ENCODE data around the gene SLC4A7. TPM values are rescaled to one million over a fixed set of nuclear protein-coding genes. Genes with fewer than 3 reads are reported as not detected.
A peak's percentile ranks its signal among the peaks of the same experiment; 100 is the strongest.

Gene SLC4A7
- total and polyA plus RNA-seq, 10 of the 15 experiments (the other 5 are each of a cell fraction or from before 2014, with no cell fraction given): 4.4 to 41.4 (median 18.3) TPM

- TF ChIP-seq GABPA (IDR thresholded peaks at IDR 0.05; ENCODE audit: low read depth) (no peak), ATF3 (IDR thresholded peaks at IDR 0.05; ENCODE audit: borderline replicate concordance, extremely low read depth, low read depth, low read length) (no peak)
Measured at GRCh38 chr3:27456554-27456953, 27.6 kb downstream of the SLC4A7 start (continued).

DNA sequence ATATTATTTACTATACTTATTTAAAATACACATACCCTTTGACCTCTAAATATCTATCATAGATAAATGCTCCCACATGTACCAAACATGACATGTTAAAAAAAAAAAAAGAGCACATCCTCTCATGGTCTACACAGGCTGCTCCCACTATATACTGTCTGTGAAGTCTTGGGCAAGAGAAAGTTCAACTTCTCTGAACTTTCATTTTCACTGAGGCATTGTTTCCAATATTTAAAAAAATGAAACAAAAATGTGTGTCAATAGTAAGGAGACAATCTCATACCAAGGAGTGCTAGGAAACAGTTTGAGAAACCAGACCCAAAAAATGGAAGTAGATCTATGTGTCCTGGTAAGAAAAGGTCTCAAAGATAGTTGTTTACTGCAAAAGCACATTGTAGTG lies 29.3 kb downstream of the SLC4A7 start:
- POLR2A ChIA-PET: interaction anchor here (0.9 kb wide), 1 partner anchor 17 kb away, joined by 4 read pairs; no protein-coding TSS in a partner anchor
- intact Hi-C loops (cut with micrococcal nuclease; ENCODE audit: unreplicated experiment): no loop called here

More for the DNA sequence above, 29.3 kb downstream of the SLC4A7 start:
- ATAC-seq: peak; percentile 87
- in situ Hi-C loops (cut with MboI): no loop called here
- peaks cover 14% of the 10 kb centered on the region for H3K4me1 ChIP-seq (ENCODE audit: control insufficient read depth, insufficient read depth, low read length)
- ChIA-PET RAD21 (ENCODE audit: unreplicated experiment) (interaction anchor here (0.8 to 0.9 kb wide), 3 partner anchors 10 to 257 kb away, joined by 3 read pairs; no protein-coding TSS in a partner anchor), SMC1A (ENCODE audit: uncharacterized antibody, unreplicated experiment) (interaction anchor here (1.0 to 1.2 kb wide), 6 partner anchors 13 to 872 kb away, joined by 3 to 10 read pairs (median 3); no protein-coding TSS in a partner anchor), CTCF (interaction anchor here (0.7 to 1.8 kb wide), 5 partner anchors 13 to 874 kb away, joined by 3 to 7 read pairs (median 4); no protein-coding TSS in a partner anchor)
- peaks cover 23% of the 10 kb centered on the region for H3K79me2 ChIP-seq (ENCODE audit: control insufficient read depth, insufficient read depth, low read length)
- no peak overlapping the region for H2AFZ ChIP-seq (ENCODE audit: control insufficient read depth, low read depth, low read length)
- TF ChIP-seq WRNIP1 (IDR thresholded peaks at IDR 0.05; ENCODE audit: borderline replicate concordance, low read depth, low read length) (no peak), ZNF384 (IDR thresholded peaks at IDR 0.05; ENCODE audit: borderline replicate concordance, low read depth, low read length) (peak; percentile 85), ZSCAN29 (IDR thresholded peaks at IDR 0.05) (0 out of 2 replicates have a peak, but pooled peaks have one; percentile 69), POLR2AphosphoS2 (IDR thresholded peaks at IDR 0.05; ENCODE audit: low read depth, low read length) (no peak), NR2F1 (conservative IDR thresholded peaks at IDR 0.05) (peak; percentile 79), LARP7 (IDR thresholded peaks at IDR 0.05) (no peak), IRF4 (IDR thresholded peaks at IDR 0.05; ENCODE audit: low read depth, low read length) (no peak)
- TF ChIP-seq, protein P1, sequence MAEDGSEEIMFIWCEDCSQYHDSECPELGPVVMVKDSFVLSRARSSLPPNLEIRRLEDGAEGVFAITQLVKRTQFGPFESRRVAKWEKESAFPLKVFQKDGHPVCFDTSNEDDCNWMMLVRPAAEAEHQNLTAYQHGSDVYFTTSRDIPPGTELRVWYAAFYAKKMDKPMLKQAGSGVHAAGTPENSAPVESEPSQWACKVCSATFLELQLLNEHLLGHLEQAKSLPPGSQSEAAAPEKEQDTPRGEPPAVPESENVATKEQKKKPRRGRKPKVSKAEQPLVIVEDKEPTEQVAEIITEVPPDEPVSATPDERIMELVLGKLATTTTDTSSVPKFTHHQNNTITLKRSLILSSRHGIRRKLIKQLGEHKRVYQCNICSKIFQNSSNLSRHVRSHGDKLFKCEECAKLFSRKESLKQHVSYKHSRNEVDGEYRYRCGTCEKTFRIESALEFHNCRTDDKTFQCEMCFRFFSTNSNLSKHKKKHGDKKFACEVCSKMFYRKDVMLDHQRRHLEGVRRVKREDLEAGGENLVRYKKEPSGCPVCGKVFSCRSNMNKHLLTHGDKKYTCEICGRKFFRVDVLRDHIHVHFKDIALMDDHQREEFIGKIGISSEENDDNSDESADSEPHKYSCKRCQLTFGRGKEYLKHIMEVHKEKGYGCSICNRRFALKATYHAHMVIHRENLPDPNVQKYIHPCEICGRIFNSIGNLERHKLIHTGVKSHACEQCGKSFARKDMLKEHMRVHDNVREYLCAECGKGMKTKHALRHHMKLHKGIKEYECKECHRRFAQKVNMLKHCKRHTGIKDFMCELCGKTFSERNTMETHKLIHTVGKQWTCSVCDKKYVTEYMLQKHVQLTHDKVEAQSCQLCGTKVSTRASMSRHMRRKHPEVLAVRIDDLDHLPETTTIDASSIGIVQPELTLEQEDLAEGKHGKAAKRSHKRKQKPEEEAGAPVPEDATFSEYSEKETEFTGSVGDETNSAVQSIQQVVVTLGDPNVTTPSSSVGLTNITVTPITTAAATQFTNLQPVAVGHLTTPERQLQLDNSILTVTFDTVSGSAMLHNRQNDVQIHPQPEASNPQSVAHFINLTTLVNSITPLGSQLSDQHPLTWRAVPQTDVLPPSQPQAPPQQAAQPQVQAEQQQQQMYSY (CRISPR knock-in tag; IDR thresholded peaks at IDR 0.05): no peak
- no peak for DNase-seq (ENCODE audit: low read depth, low spot score)
- H3K9me3 ChIP-seq (replicated peaks; ENCODE audit: control insufficient read depth, insufficient read depth, low read length): no peaks in the 10 kb centered on the region
- H4K20me1 ChIP-seq (ENCODE audit: control insufficient read depth, insufficient read depth): no peaks in the 10 kb centered on the region
- no peak overlapping the region for H3K9ac ChIP-seq (ENCODE audit: control insufficient read depth, insufficient read depth, low read length)
- peak overlapping the region; percentile 68 for H3K4me2 ChIP-seq (ENCODE audit: control insufficient read depth, insufficient read depth)
- no peaks in the 10 kb centered on the region for H3K27me3 ChIP-seq (replicated peaks in 1 of 2; ENCODE audit: control insufficient read depth in 2 of 2, insufficient read depth in 2 of 2, low read length in 1 of 2)
- peak overlapping the region; percentile 52; the same call in 1 of the 2 replicates for H3K27ac ChIP-seq (ENCODE audit: control insufficient read depth, insufficient read depth)
- BruUV-seq (replicated peaks): no TSS peak
- FAIRE-seq: peak; percentile 83
- no peak overlapping the region for H3K4me3 ChIP-seq
- no peaks in the 10 kb centered on the region for H3K36me3 ChIP-seq (ENCODE audit: control insufficient read depth in 2 of 2, insufficient read depth in 2 of 2, low read length in 1 of 2)

Data from GM12878 (cell line).